Transverse colon (tissue), 4 donors: ENCODE results near the gene PHPT1.
"Not testable (repeated sequence)": the region's sequence is repeated elsewhere in the genome, so short reads cannot be mapped to it uniquely, and the experiment has no call there.

Experiments used
- POLR2AphosphoS5 ChIP-seq, 3 donors: sonication (generic); formaldehyde crosslinking; IDR thresholded peaks; one replicate each; pipeline ENCODE4 v1.6.1; 2016; ENCODE audit warnings: antibody characterized with exemption in 3 of 3
- TF ChIP-seq, protein P1 (sequence below), 5 experiments: fragments of 200-600 bp in 3 of 5; fragments of 450-650 bp in 2 of 5; sonication (generic) in 3 of 5; IDR thresholded peaks; 1 replicate in 2 of 5; 2 replicates in 3 of 5; pipeline ENCODE4 v1.5.1; 2016 to 2017; ENCODE audit warnings: antibody characterized with exemption in 5 of 5, inconsistent platforms in 3 of 5, mild to moderate bottlenecking in 2 of 5, moderate library complexity in 1 of 5

DNA sequence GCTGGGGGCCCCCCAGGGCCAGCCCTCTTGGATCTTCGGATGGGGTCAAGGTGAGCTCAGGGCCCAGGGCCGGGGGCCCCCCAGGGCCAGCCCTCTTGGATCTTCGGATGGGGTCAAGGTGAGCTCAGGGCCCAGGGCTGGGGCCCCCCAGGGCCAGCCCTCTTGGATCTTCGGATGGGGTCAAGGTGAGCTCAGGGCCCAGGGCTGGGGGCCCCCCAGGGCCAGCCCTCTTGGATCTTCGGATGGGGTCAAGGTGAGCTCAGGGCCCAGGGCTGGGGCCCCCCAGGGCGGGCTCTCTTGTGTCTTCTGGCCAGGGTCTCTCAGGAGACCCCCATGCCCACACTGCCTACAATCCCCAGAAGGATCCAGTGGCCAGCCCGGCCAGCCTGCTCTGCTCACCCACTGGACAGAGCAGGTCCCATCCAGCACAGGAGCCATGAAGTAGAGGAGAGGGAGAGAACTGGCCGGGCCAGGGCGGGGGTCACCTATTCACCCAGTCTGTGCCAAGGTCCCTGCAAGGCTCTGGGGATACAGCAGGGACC lies 46.1 kb upstream of the PHPT1 start:
- TF ChIP-seq, protein P1, sequence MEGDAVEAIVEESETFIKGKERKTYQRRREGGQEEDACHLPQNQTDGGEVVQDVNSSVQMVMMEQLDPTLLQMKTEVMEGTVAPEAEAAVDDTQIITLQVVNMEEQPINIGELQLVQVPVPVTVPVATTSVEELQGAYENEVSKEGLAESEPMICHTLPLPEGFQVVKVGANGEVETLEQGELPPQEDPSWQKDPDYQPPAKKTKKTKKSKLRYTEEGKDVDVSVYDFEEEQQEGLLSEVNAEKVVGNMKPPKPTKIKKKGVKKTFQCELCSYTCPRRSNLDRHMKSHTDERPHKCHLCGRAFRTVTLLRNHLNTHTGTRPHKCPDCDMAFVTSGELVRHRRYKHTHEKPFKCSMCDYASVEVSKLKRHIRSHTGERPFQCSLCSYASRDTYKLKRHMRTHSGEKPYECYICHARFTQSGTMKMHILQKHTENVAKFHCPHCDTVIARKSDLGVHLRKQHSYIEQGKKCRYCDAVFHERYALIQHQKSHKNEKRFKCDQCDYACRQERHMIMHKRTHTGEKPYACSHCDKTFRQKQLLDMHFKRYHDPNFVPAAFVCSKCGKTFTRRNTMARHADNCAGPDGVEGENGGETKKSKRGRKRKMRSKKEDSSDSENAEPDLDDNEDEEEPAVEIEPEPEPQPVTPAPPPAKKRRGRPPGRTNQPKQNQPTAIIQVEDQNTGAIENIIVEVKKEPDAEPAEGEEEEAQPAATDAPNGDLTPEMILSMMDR (IDR thresholded peaks at IDR 0.05): not testable (repeated sequence)
- not testable (repeated sequence) for TF ChIP-seq POLR2AphosphoS5 (IDR thresholded peaks at IDR 0.05)
